HG02759 (cell line): ENCODE measurements around the gene TRAM1L1.
A peak's percentile ranks its signal among the peaks of the same experiment; 100 is the strongest.

Experiments used
- ATAC-seq: cut with Tn5 transposase; IDR thresholded peaks from one replicate; pipeline ENCODE4 v1.9.1; 2021; ENCODE audit warnings: mild to moderate bottlenecking, moderate library complexity; ENCODE audit not compliant: unreplicated experiment

The TRAM1L1 gene

GRCh38 chr4:117084866-117085701, at the start of gene TRAM1L1:
TRAM1L1 (minus strand) TSS chr4:117085576; CDS start chr4:117085393, 183 bp downstream.
- peak; percentile 89 for ATAC-seq

DNA sequence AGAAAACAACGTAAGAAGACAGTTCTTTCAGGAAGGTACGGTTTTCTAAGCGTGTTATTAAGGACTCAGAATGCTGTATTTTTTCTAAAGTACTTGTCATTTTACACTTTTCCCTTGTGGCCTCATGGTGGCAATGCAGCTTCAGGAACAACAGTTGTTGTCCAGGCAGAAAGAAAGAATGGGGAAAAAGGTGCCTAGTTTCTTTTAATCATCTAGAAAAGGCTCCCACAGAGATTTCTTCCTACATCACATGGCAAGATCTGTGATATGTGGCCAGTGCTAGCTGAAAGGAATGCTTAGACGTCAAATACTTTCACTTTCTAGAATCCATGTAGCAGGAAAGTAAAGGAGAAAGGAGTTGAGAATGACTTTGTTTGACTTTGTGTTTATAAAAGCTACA, 49.0 kb upstream of the TRAM1L1 start:
- ATAC-seq: no peak

DNA sequence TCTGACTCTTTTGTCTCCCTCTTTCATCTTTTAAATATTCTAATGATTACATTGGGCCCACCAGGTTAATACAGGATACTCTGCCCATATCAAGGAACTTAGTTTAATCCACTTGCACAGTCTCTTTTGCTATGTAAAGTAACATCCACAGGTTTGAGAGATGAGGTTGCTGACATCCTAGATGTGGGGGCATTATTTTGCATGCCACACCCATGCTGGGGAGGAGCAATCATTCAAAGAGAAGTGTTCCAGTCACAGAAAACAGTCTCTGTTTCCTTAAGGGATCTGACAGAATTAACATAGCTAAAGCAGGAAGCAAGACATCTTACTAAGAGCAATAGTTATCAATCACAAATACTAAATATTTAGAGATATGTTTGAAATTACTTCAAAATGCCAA, 11.5 kb upstream of the TRAM1L1 start:
- ATAC-seq: no peak

- no peak for ATAC-seq
Observed at GRCh38 chr4:117096462-117096861, 11.1 kb upstream of the TRAM1L1 start.

DNA sequence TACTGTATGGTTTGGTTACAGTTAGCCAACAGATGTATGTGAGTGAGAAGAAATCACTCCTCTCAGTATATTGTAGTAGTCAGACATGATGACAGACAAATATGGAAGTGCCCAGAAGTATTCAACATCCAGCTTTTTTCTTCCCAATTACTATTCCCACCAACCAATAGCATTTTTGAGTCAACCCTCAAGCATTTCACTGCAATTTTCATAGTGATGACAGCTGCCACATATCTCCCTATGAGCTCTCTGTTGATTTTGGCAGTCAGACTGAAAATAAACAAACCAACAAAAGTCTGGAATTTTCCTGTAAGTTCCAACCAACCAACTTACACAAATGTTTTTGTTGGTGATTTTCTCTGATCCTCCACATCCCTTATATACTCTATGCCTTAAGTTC, 8.2 kb upstream of the TRAM1L1 start:
- ATAC-seq: no peak

- ATAC-seq: no peak
Observed at GRCh38 chr4:117077760-117078159, 7.6 kb downstream of the TRAM1L1 start.

DNA sequence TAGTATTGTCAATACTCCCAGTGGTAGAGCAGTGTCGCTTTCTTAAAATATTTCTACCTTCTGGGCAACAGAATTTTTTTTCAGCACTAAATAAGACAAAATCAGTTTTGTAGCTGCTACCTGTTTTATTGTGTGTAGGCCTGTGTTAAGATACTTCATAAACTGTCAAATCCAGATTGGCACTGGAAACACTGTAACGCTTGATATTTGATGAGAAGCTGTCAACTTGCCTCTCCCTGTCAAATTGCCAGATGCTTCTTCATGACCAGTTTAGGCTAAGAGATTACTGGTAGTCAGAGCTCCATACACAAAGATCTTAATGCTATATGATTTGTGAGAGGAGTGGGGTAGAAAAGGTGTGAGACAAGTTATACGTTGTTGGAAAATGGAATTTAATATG, 17.3 kb downstream of the TRAM1L1 start:
- no peak for ATAC-seq

- ATAC-seq: no peak
Observed at GRCh38 chr4:117063961-117064696, 21.2 kb downstream of the TRAM1L1 start.

DNA sequence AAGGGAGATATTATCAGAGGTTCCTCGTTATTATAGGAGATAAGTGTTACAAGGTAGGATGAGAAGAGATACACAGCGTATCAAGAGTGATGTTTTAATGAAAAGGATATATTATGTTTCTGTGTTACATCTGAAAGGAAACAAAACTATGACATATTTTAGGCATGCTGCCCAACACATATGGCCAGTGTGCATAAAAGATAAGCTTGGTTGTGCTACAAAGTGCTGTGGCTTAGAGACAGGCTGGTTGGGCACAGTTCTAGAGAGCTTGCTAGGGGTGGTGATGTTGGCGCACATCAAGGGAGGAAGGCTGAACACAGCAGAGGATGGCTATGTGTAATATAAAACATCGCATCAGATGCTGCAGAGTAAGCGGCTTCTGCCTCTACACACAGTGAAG, 42.4 kb downstream of the TRAM1L1 start:
- ATAC-seq: no peak
